Spleen (tissue), 10 donors: ENCODE results near the gene HERPUD2. TPM values are rescaled to one million over a fixed set of nuclear protein-coding genes. Genes with fewer than 3 reads are reported as not detected.

ENCODE experiments used
- polyA plus RNA-seq, 3 donors: library from polyadenylated mRNA; stranded (reverse); fragments of 200-250 nt; gene quantifications; one replicate each; pipeline ENCODE4 v1.2.1, GENCODE V29; 2013
- total RNA-seq, 7 donors: library from RNA; depleted of rRNA in 3 of 7; stranded (reverse); fragments of >200 nt in 3 of 7; fragmentation: NEBNext Ultra II Directional in 4 of 7; extraction: Animal tissue kit (Norgen Biotek cat#: 25700) in 4 of 7; gene quantifications; one replicate each; pipeline versions ENCODE4 v1.1.0 to v1.2.1, GENCODE V29; 2016 to 2021
- donor health status: healthy with polysubstance abuse.
- donor health status: DM: no; HTN: no; CAD: no; lungs with moderate emphysema.
- donor health status: DM: no; HTN: no; CAD: no.
- donor health status: Bipolar disorder and iron deficiency.
- donor health status: healthy.
- donor health status: DM: no; HTN: no; CAD: no.
- donor health status: DM: yes; HTN: yes; CAD: no.

Gene HERPUD2
- total and polyA plus RNA-seq, 10 donors, result 11.1 to 46.6 (median 31.7) TPM

Other genes starting within 250 kb of the HERPUD2 start
- 100 to 1,000 TPM; 184 to 241 (median 214) TPM for gene SEPTIN7, start 105.9 kb upstream of the HERPUD2 start, total RNA-seq
- 100 to 1,000 TPM; 186 to 243 (median 224) TPM for gene SEPTIN7, start 105.9 kb upstream of the HERPUD2 start, polyA plus RNA-seq